ENCODE data around the gene ARF5. TPM values are rescaled to one million over a fixed set of nuclear protein-coding genes. Genes with fewer than 3 reads are reported as not detected.

ARF5 gene
- total RNA-seq, 1 donor from 2014 or later: 137 TPM

DNA sequence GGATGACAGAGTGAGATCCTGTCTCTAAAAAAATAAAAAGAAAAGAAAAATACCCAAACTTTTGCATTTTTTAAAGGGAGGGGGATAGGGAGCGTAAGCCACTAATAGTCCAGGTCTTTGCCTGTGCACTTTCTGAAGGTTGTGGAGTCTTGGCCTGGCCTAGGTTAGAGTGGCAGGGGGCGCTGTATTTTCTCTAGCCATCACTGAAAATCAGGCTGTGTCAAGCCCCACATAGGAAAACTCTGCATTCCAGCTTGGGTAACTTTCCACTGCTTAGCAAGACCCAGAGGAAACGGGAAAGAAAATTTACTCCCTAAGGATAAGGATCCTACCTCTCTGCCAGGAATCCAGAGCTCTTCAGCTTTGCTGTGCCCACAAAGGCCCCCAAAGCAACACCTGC, 40.2 kb downstream of the ARF5 start:
- TF ChIP-seq, protein P1, sequence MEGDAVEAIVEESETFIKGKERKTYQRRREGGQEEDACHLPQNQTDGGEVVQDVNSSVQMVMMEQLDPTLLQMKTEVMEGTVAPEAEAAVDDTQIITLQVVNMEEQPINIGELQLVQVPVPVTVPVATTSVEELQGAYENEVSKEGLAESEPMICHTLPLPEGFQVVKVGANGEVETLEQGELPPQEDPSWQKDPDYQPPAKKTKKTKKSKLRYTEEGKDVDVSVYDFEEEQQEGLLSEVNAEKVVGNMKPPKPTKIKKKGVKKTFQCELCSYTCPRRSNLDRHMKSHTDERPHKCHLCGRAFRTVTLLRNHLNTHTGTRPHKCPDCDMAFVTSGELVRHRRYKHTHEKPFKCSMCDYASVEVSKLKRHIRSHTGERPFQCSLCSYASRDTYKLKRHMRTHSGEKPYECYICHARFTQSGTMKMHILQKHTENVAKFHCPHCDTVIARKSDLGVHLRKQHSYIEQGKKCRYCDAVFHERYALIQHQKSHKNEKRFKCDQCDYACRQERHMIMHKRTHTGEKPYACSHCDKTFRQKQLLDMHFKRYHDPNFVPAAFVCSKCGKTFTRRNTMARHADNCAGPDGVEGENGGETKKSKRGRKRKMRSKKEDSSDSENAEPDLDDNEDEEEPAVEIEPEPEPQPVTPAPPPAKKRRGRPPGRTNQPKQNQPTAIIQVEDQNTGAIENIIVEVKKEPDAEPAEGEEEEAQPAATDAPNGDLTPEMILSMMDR (IDR thresholded peaks at IDR 0.05): no peak
- no peak for TF ChIP-seq POLR2AphosphoS5 (IDR thresholded peaks at IDR 0.05; ENCODE audit: insufficient read depth in 1 of 2, low read depth in 1 of 2)
- no peak for TF ChIP-seq POLR2A (IDR thresholded peaks at IDR 0.05)
- intact Hi-C loops (cut with DNase I): no loop called here
- Histone ChIP-seq H3K4me3 (no peak overlapping the region), H3K4me1 (no peaks in the 10 kb centered on the region), H3K27ac (no peak overlapping the region), H3K27me3 (no peaks in the 10 kb centered on the region), H3K36me3 (no peaks in the 10 kb centered on the region), H3K9me3 (no peaks in the 10 kb centered on the region)
- DNase-seq (ENCODE audit: extremely low spot score in 2 of 2): no peak

DNA sequence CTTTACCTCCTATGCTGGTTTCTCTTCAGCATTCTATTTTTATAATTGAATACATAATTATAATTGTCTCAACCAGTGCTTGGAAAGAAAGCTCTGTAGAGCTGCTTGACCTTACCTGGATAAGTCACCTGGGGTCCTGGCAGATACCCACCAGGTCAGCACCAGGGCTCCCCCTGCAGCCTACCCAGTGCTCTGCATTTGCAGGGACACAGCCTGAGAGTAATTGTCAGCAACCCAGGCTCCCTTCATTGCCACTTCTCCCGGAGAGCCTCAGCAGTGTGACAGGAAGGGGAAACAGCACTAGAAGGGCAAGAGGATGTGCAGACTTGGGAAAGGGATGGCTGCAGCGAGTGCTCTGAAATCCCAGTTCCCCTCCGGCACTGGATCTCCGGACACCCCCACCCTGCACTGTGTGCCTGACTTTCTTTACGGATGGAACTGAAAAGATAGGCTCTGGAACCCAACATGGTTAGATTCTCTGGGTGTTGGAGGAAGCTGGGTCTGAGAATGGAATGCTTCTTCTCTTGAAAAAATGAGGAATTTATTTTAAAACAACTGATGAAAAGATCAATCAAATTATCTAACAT, 41.1 kb downstream of the ARF5 start:
- Histone ChIP-seq H3K4me1 (no peaks in the 10 kb centered on the region), H3K36me3 (no peaks in the 10 kb centered on the region), H3K27ac (no peak overlapping the region), H3K9me3 (no peaks in the 10 kb centered on the region), H3K27me3 (no peaks in the 10 kb centered on the region), H3K4me3 (no peak overlapping the region)
- TF ChIP-seq, protein P1 (IDR thresholded peaks at IDR 0.05): no peak
- TF ChIP-seq POLR2AphosphoS5 (IDR thresholded peaks at IDR 0.05; ENCODE audit: insufficient read depth in 1 of 2, low read depth in 1 of 2) (no peak), POLR2A (IDR thresholded peaks at IDR 0.05) (no peak)
- intact Hi-C loops (cut with DNase I): no loop called here
- no peak for DNase-seq (ENCODE audit: extremely low spot score in 2 of 2)

DNA sequence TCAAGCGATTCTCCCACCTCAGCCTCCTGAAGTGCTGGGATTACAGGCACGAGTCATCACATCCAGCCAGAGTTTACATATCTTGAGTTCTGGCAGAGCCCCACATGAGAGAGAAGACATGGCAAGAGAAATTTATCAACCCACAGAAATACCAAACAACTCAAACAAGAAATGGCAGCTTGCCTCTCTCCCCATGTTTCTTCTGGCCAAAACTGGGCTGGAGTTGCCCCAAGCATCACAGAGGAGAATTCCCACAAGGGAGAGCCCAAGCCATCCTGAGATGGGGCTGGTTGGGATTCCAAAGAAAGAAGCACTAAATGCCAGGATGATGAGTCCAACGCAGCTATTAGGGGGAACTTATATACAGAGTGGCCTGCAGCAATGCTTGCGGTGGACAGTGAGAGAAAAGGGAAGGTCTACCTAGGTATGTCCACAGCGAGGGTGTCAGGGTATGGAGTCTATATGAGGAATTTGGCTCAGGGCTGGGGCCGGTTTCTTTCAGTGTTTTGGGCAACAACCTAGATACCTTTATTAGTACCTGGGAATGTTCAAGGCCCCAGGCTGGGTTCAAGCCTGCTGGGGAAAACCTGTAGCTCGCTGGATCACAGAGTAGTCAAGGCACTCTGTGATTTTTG, 44.2 kb downstream of the ARF5 start:
- TF ChIP-seq POLR2AphosphoS5 (IDR thresholded peaks at IDR 0.05; ENCODE audit: insufficient read depth in 1 of 2, low read depth in 1 of 2) (no peak), POLR2A (IDR thresholded peaks at IDR 0.05) (no peak)
- TF ChIP-seq, protein P1 (IDR thresholded peaks at IDR 0.05): no peak
- Histone ChIP-seq H3K9me3 (no peaks in the 10 kb centered on the region), H3K4me1 (no peaks in the 10 kb centered on the region), H3K27ac (no peak overlapping the region), H3K36me3 (no peaks in the 10 kb centered on the region), H3K4me3 (no peak overlapping the region), H3K27me3 (no peaks in the 10 kb centered on the region)
- DNase-seq (ENCODE audit: extremely low spot score in 2 of 2): no peak
- intact Hi-C loops (cut with DNase I): no loop called here

GRCh38 chr7:127635659-127636285, 47.6 kb downstream of the ARF5 start:
- Histone ChIP-seq H3K9me3 (no peaks in the 10 kb centered on the region), H3K36me3 (no peaks in the 10 kb centered on the region), H3K27ac (no peak overlapping the region), H3K27me3 (no peaks in the 10 kb centered on the region), H3K4me3 (no peak overlapping the region), H3K4me1 (no peaks in the 10 kb centered on the region)
- TF ChIP-seq, protein P1 (IDR thresholded peaks at IDR 0.05): no peak
- TF ChIP-seq POLR2AphosphoS5 (IDR thresholded peaks at IDR 0.05; ENCODE audit: insufficient read depth in 1 of 2, low read depth in 1 of 2) (no peak), POLR2A (IDR thresholded peaks at IDR 0.05) (no peak)
- intact Hi-C loops (cut with DNase I): no loop called here
- DNase-seq (ENCODE audit: extremely low spot score in 2 of 2): no peak

DNA sequence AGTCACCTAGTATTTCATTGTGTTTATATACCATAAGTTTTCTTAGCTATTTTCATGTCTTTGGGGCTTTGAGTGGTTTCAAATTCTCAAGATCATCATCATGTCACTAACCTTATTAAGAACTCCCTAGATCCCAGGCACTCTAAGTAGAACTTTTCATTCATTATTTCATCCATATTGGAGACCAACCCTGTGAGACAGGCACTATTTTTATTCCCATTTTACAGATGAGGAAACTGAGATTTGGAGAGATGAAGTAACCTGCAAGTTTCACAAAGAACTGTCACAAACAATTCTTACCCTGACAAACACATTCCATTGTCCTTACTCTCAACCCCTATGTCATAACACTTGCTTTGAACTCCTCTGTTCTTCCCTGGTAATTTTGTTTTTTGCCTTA, 50.0 kb downstream of the ARF5 start:
- no peak overlapping the region for H3K4me3 ChIP-seq
- H3K27ac ChIP-seq: no peak overlapping the region
- H3K9me3 ChIP-seq: no peaks in the 10 kb centered on the region
- no peaks in the 10 kb centered on the region for H3K36me3 ChIP-seq
- no peaks in the 10 kb centered on the region for H3K27me3 ChIP-seq
- no peak for DNase-seq (ENCODE audit: extremely low spot score in 2 of 2)
- intact Hi-C loops (cut with DNase I): no loop called here
- TF ChIP-seq POLR2A (IDR thresholded peaks at IDR 0.05) (no peak), POLR2AphosphoS5 (IDR thresholded peaks at IDR 0.05; ENCODE audit: insufficient read depth in 1 of 2, low read depth in 1 of 2) (no peak)
- TF ChIP-seq, protein P1 (IDR thresholded peaks at IDR 0.05): no peak
- no peaks in the 10 kb centered on the region for H3K4me1 ChIP-seq

All from vagina (tissue), 2 donors.